K562 (cell line): ENCODE results near the gene GCSH. TPM values are rescaled to one million over a fixed set of nuclear protein-coding genes. Genes with fewer than 3 reads are reported as not detected.

Source experiments
- BRCA1 ChIP-seq, 2 experiments: fragments of 450-650 bp in 1 of 2; sonication (generic) in 1 of 2; formaldehyde crosslinking in 1 of 2; IDR thresholded peaks; 2 replicates each; pipeline versions ENCODE4 v1.5.0 to v1.6.1; 2017 to 2020; ENCODE audit warnings: mild to moderate bottlenecking in 1 of 2, missing genetic modification reagents in 1 of 2
- CEBPG ChIP-seq, 3 experiments: fragments of 200-800 bp in 1 of 3; sonication (Bioruptor generic) in 1 of 3; sonication (generic) in 1 of 3; formaldehyde crosslinking in 1 of 3; IDR thresholded peaks in 2 of 3; conservative IDR thresholded peaks in 1 of 3; 2 replicates each; pipeline versions ENCODE4 v1.6.1 to v1.8.0; 2016 to 2022; ENCODE audit warnings: missing compliant biosample characterization in 2 of 3, missing genetic modification characterization in 2 of 3, mild to moderate bottlenecking in 1 of 3, missing genetic modification reagents in 1 of 3
- CTCFL ChIP-seq: IDR thresholded peaks from 2 replicates; pipeline ENCODE4 v1.6.1; 2011; ENCODE audit warnings: borderline replicate concordance, low read depth, mild to moderate bottlenecking, moderate library complexity, low read length; ENCODE audit not compliant: insufficient read depth, poor library complexity, severe bottlenecking
- DPF2 ChIP-seq: fragments of 450-650 bp; IDR thresholded peaks from 2 replicates; pipeline ENCODE4 v1.6.1; 2016
- ELF2 ChIP-seq: fragments of 250-450 bp; sonication (Bioruptor Pico); IDR thresholded peaks from 2 replicates; pipeline ENCODE4 v1.5.0; 2021; ENCODE audit warnings: mild to moderate bottlenecking
- GTF2E2 ChIP-seq: fragments of 200-800 bp; sonication (Bioruptor generic); IDR thresholded peaks from 2 replicates; pipeline ENCODE4 v1.6.1; 2016; ENCODE audit warnings: missing genetic modification characterization, missing compliant biosample characterization
- HCFC1 ChIP-seq: IDR thresholded peaks from 2 replicates; pipeline ENCODE4 v1.6.1; 2012; ENCODE audit warnings: low read depth, low read length, improper control_type of control experiment
- HDAC3 ChIP-seq: fragments of 450-650 bp; IDR thresholded peaks from 2 replicates; pipeline ENCODE4 v1.6.1; 2018; ENCODE audit warnings: borderline replicate concordance, mild to moderate bottlenecking, moderate library complexity; ENCODE audit not compliant: partially characterized antibody
- KDM1A ChIP-seq, 2 experiments: fragments of 450-650 bp; IDR thresholded peaks; 2 replicates each; pipeline ENCODE4 v1.6.1; 2016; ENCODE audit warnings: mild to moderate bottlenecking in 2 of 2
- KLF10 ChIP-seq: fragments of 250-450 bp; sonication (Bioruptor Pico); IDR thresholded peaks from 2 replicates; pipeline ENCODE4 v1.6.1; 2021; ENCODE audit warnings: matching md5 sums
- NFIC ChIP-seq: fragments of 450-650 bp; IDR thresholded peaks from 2 replicates; pipeline ENCODE4 v1.6.1; 2017; ENCODE audit warnings: mild to moderate bottlenecking, inconsistent platforms
- NR0B1 ChIP-seq: fragments of 450-650 bp; IDR thresholded peaks from one replicate; pipeline ENCODE4 v1.6.1; 2018; ENCODE audit warnings: mild to moderate bottlenecking, moderate library complexity; ENCODE audit not compliant: partially characterized antibody
- POLR2A ChIP-seq: fragments of 450-650 bp; conservative IDR thresholded peaks from 2 replicates; pipeline ENCODE4 v1.6.1; 2016
- POLR2H ChIP-seq: IDR thresholded peaks from 2 replicates; pipeline ENCODE4 v1.6.1; 2016; ENCODE audit warnings: missing genetic modification characterization, low read depth, mild to moderate bottlenecking, control low read depth, missing compliant biosample characterization, moderate library complexity
- POLR3G ChIP-seq: IDR thresholded peaks from 2 replicates; pipeline ENCODE4 v1.6.1; 2011; ENCODE audit not compliant: insufficient read length, insufficient replicate concordance; ENCODE audit errors: extremely low read depth
- SFPQ ChIP-seq: fragments of 200-400 bp; formaldehyde crosslinking; IDR thresholded peaks from 2 replicates; pipeline ENCODE4 v1.6.1; 2017; ENCODE audit warnings: mild to moderate bottlenecking, low read depth, low read length, moderate library complexity
- SMARCB1 ChIP-seq: IDR thresholded peaks from 2 replicates; pipeline ENCODE4 v1.6.1; 2011; ENCODE audit warnings: improper control_type of control experiment, low read depth; ENCODE audit not compliant: insufficient read length
- SRSF9 ChIP-seq: fragments of 200-400 bp; formaldehyde crosslinking; IDR thresholded peaks from 2 replicates; pipeline ENCODE4 v1.6.1; 2017; ENCODE audit warnings: low read depth, low read length, borderline replicate concordance
- TGIF2 ChIP-seq: sonication (generic); formaldehyde crosslinking; IDR thresholded peaks from 2 replicates; pipeline ENCODE4 v1.8.1; 2022; ENCODE audit warnings: mild to moderate bottlenecking, missing genetic modification reagents, moderate library complexity
- ZNF212 ChIP-seq: fragments of 450-650 bp; formaldehyde crosslinking; IDR thresholded peaks from 2 replicates; pipeline ENCODE4 v1.4.0; 2020; ENCODE audit warnings: mild to moderate bottlenecking
- ZNF561 ChIP-seq: fragments of 450-650 bp; formaldehyde crosslinking; conservative IDR thresholded peaks from 2 replicates; pipeline ENCODE4 v1.4.0; 2020; ENCODE audit warnings: mild to moderate bottlenecking, moderate library complexity
- ZNF57 ChIP-seq: fragments of 450-650 bp; formaldehyde crosslinking; IDR thresholded peaks from 2 replicates; pipeline ENCODE4 v1.4.0; 2020; ENCODE audit warnings: mild to moderate bottlenecking, moderate library complexity
- ZNF77 ChIP-seq: fragments of 250-450 bp; sonication (Bioruptor Pico); IDR thresholded peaks from 2 replicates; pipeline ENCODE4 v1.5.0; 2020
- polyA plus RNA-seq, 8 experiments: library from polyadenylated mRNA; depleted of rRNA in 4 of 8; stranded (reverse) in 5 of 8; unstranded in 3 of 8; fragments of >200 nt; fragmentation: Nextera tagmentation in 2 of 8; fragmentation: Illumina TruSeq in 1 of 8; extraction: Ambion mirVana in 2 of 8; extraction: Trizol in 1 of 8; gene quantifications; 2 replicates each; pipeline versions ENCODE4 v1.2.1 to v1.2.3, GENCODE V29; 2011 to 2014; ENCODE audit warnings: inconsistent platforms in 1 of 8, missing spikeins in 1 of 8
- total RNA-seq, 7 experiments: library from RNA; depleted of rRNA in 6 of 7; stranded (reverse); fragments of >200 nt in 6 of 7; fragmentation: Illumina TruSeq in 2 of 7; extraction: Trizol in 2 of 7; gene quantifications; 2 replicates each; pipeline versions ENCODE4 v1.2.1 to v1.2.3, GENCODE V29; 2011 to 2021; ENCODE audit warnings: low replicate concordance in 1 of 7

GCSH gene
- total and polyA plus RNA-seq, 9 of the 15 experiments (the other 6 are each of a cell fraction or from before 2014, with no cell fraction given), result 35.0 to 121 (median 89.0) TPM

GRCh38 chr16:81077076-81077940 is 18.9 kb downstream of the GCSH start, which contains the start of gene C16orf46 (continued):
- no peak for TF ChIP-seq BRCA1 (IDR thresholded peaks at IDR 0.05)
- TF ChIP-seq BRCA1 (CRISPR knock-in tag; IDR thresholded peaks at IDR 0.05), result no peak
- no peak for TF ChIP-seq POLR3G
- peak; percentile 70 for TF ChIP-seq HCFC1
- TF ChIP-seq CTCFL, result no peak
- TF ChIP-seq TGIF2, result no peak
- TF ChIP-seq POLR2A, result peak; percentile 90
- no peak for TF ChIP-seq KDM1A (IDR thresholded peaks at IDR 0.05)
- TF ChIP-seq HDAC3, result no peak
- no peak for TF ChIP-seq SRSF9
- no peak for TF ChIP-seq DPF2
- TF ChIP-seq ZNF212, result no peak
- no peak for TF ChIP-seq GTF2E2 (tag)
- no peak for TF ChIP-seq SFPQ
- no peak for TF ChIP-seq NR0B1
- TF ChIP-seq NFIC, result no peak; the same call in 1 of the 2 replicates
- TF ChIP-seq ZNF561 (CRISPR knock-in tag), result 0 out of 2 replicates have a peak, but pooled peaks have one; percentile 32
- peak; percentile 52; the same call in 1 of the 2 replicates for TF ChIP-seq CEBPG (CRISPR knock-in tag; IDR thresholded peaks at IDR 0.05)
- TF ChIP-seq CEBPG (tag; conservative IDR thresholded peaks at IDR 0.05 in 1 of 2, IDR thresholded peaks at IDR 0.05 in 1 of 2), result no peak
- TF ChIP-seq KLF10 (CRISPR knock-in tag), result no peak
- peak; percentile 72 for TF ChIP-seq ELF2
- no peak for TF ChIP-seq ZNF57 (CRISPR knock-in tag)
- no peak for TF ChIP-seq ZNF77 (CRISPR knock-in tag)
- TF ChIP-seq SMARCB1, result no peak
- TF ChIP-seq POLR2H, result peak; percentile 70
